Frontal cortex (tissue), 4 donors: ENCODE results near the gene SLC25A1. TPM values are rescaled to one million over a fixed set of nuclear protein-coding genes. Genes with fewer than 3 reads are reported as not detected.

ENCODE experiments used
- DNase-seq, 2 donors: peaks; one replicate each; pipeline ENCODE4 v3.0.0; 2012; ENCODE audit warnings: low spot score in 2 of 2
- FAIRE-seq: peaks from 2 replicates; lab custom pipeline; 2012; peaks lifted over from hg19 to GRCh38; lab: Jason Lieb, UNC
- total RNA-seq: library from RNA; depleted of rRNA; stranded (reverse); fragments of >200 nt; gene quantifications from one replicate; pipeline ENCODE4 v1.2.3, GENCODE V29; 2014
- donor health status: control.
- donor health status: control.
- donor health status: control.

The SLC25A1 gene
- total RNA-seq, 1 donor from 2014 or later: 24.9 TPM

GRCh38 chr22:19143967-19144400 is 34.6 kb downstream of the SLC25A1 start:
- FAIRE-seq: no peak
- peak in 1 of 2 donors; percentile 50 for DNase-seq

DNA sequence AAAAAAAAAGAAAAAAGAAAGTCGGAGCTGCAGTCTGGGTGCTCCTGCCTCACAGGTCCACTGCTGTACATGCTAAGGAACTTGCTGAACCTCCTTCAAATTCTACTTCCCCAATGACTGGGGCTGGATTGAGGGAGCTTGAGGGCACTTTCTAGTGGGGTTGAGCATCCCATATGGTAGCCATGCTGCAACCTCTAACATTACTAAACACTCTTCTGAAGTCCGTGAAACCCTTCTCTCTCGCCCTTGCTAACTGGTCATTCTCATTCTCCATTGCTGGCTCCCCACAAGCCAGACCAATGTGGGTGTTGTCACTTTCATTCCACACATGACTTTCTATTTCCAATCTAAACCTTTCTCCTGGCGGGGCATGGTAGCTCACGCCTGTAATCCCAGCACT is 35.3 kb downstream of the SLC25A1 start:
- no peak for FAIRE-seq
- no peak for DNase-seq

- no peak for DNase-seq
- no peak for FAIRE-seq
Measured at GRCh38 chr22:19142394-19142793, 36.1 kb downstream of the SLC25A1 start.

- FAIRE-seq: no peak
Measured at GRCh38 chr22:19139974-19140373, 38.6 kb downstream of the SLC25A1 start.

GRCh38 chr22:19139001-19139356 is 39.6 kb downstream of the SLC25A1 start:
- DNase-seq (no peak), FAIRE-seq (no peak)

More at GRCh38 chr22:19139974-19140373, 38.6 kb downstream of the SLC25A1 start:
- no peak for DNase-seq

- no peak for FAIRE-seq
- DNase-seq: no peak
Measured at GRCh38 chr22:19138217-19139000, 40.1 kb downstream of the SLC25A1 start.

DNA sequence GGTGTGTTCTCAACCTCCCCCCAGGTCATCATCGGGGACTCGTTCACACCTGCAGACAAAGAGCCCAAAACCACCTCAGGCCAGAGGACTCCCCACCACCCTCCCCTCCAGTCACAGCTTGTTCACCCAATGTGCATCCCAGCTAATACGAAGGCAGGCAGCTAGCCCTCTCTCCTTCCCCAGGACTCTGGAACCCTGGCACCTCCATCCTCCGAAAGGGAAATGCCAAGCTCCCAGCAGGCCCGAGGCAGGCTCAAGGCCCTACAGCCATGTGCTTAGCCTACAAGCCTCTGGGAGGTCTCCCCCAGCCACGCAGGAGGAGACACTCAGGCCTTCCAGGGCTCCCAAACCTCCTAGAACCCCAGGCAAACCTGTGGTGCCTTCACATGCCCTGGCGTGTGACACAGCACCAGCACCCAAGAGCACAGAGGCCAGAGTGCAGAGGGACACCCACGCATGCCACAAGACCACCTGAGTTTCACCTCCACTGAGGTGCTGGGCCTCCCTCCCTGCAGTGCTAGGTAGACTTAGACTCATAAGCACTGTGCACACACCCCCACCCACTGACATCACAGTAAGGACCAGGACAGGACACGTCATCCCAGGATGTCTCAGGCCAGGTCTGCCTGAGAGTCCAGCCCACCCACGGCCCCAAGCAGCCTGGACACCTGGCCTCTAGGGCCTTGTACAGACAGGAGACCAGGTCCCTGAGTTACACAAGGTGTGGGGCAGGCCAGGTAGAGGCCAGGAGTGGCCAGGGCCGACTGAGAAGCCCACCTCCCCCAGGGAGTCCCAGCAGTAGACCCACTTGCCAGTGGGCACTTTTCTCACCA is 40.9 kb downstream of the SLC25A1 start:
- no peak for FAIRE-seq

GRCh38 chr22:19136915-19137314 is 41.6 kb downstream of the SLC25A1 start:
- FAIRE-seq: no peak
- no peak for DNase-seq

More for the DNA sequence above, 40.9 kb downstream of the SLC25A1 start:
- no peak for DNase-seq

- no peak for FAIRE-seq
- DNase-seq: no peak
Measured at GRCh38 chr22:19134874-19135273, 43.7 kb downstream of the SLC25A1 start.

GRCh38 chr22:19134176-19134831 is 44.2 kb downstream of the SLC25A1 start:
- DNase-seq (no peak), FAIRE-seq (no peak)

DNA sequence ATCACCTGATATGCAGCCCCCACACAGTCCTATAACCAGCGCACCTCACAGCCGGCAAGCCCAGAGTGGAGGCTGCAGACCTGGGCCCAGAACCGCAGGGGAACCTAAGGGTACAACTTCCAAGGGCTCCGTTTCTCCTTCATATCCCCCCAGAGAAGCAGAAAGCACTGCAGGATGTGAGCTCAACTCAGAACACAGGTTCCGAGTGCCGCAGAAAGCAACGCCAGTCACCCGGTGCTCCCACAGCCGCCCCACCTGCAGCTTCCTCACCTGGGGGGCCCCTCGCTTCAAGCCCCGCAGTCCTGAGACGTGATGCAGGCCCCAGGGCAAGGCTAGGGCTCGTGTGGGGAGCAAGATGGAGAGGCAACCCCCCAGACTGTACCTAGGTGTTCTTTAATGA is 45.0 kb downstream of the SLC25A1 start:
- DNase-seq (no peak), FAIRE-seq (no peak)

- no peak for FAIRE-seq
- no peak for DNase-seq
Measured at GRCh38 chr22:19132693-19133400, 45.7 kb downstream of the SLC25A1 start.

GRCh38 chr22:19132153-19132552 is 46.4 kb downstream of the SLC25A1 start:
- DNase-seq (no peak), FAIRE-seq (no peak)

GRCh38 chr22:19131685-19132015 is 46.9 kb downstream of the SLC25A1 start:
- FAIRE-seq (no peak), DNase-seq (no peak)

- DNase-seq: no peak
- no peak for FAIRE-seq
Measured at GRCh38 chr22:19130959-19131684, 47.4 kb downstream of the SLC25A1 start, which contains the start of gene TSSK2. Gene TSSK2, plus strand, starts transcription at chr22:19131308. Its CDS starts 92 bp downstream, at chr22:19131400.

- no peak for DNase-seq
- FAIRE-seq: no peak
Measured at GRCh38 chr22:19129871-19130270, 48.7 kb downstream of the SLC25A1 start.

- DNase-seq (no peak), FAIRE-seq (no peak)
Measured at GRCh38 chr22:19128946-19129727, 49.4 kb downstream of the SLC25A1 start.

- FAIRE-seq (no peak), DNase-seq (no peak)
Measured at GRCh38 chr22:19128009-19128401, 50.5 kb downstream of the SLC25A1 start.
